GM12878 (cell line): Measurements from ENCODE around the gene SCRN2. TPM values are rescaled to one million over a fixed set of nuclear protein-coding genes. Genes with fewer than 3 reads are reported as not detected.

Source experiments
- ATAC-seq: fragments of 200-7000 bp; cut with Tn5 transposase; 3 replicates; pipeline ENCODE4 v1.9.1; 2020; ENCODE audit warnings: mild to moderate bottlenecking, moderate library complexity
- BruUV-seq: library from RNA; stranded (reverse); fragments of 400-500 nt; replicated peaks from 2 replicates; lab custom pipeline; 2021; lab: Mats Ljungman, UMichigan
- CTCF ChIA-PET: fragments of 300-600 bp; sonication (Branson Sonifier 250); formaldehyde crosslinking; extraction: SDS; loops from one replicate; lab custom pipeline; 2021; ENCODE audit warnings: inconsistent platforms; lab: Yijun Ruan, JAX
- POLR2A ChIA-PET: fragments of 350-600 bp; formaldehyde crosslinking; extraction: SDS; loops from one replicate; lab custom pipeline; 2021; ENCODE audit warnings: inconsistent platforms; lab: Charles Lee
- RAD21 ChIA-PET: fragments of 300-600 bp; sonication (Branson Sonifier 250); formaldehyde crosslinking; loops from one replicate; lab custom pipeline; 2023; ENCODE audit warnings: antibody characterized with exemption; ENCODE audit not compliant: unreplicated experiment; lab: Charles Lee
- SMC1A ChIA-PET: fragments of 300-600 bp; sonication (Branson Sonifier 250); formaldehyde crosslinking; loops from one replicate; lab custom pipeline; 2023; ENCODE audit not compliant: unreplicated experiment, uncharacterized antibody; lab: Charles Lee
- DNase-seq: peaks from one replicate; pipeline ENCODE4 v3.0.0-alpha.2; 2011; ENCODE audit warnings: low read depth, low spot score
- FAIRE-seq: peaks from 3 replicates; lab custom pipeline; 2011; peaks lifted over from hg19 to GRCh38; lab: Jason Lieb, UNC
- H2AFZ ChIP-seq: 2 replicates; pipeline ENCODE4 v1.6.0; 2011; ENCODE audit warnings: low read depth, low read length, control low read depth; ENCODE audit not compliant: control insufficient read depth
- H3K27ac ChIP-seq: 2 replicates; pipeline ENCODE4 v1.5.1; 2011; ENCODE audit warnings: control low read depth; ENCODE audit not compliant: control insufficient read depth, insufficient read depth
- H3K27me3 ChIP-seq, 2 experiments: replicated peaks in 1 of 2; 2 replicates each; pipeline versions ENCODE4 v1.6.0 to v1.6.1; 2011; ENCODE audit warnings: low read length in 1 of 2; ENCODE audit not compliant: control insufficient read depth in 2 of 2, insufficient read depth in 2 of 2
- H3K36me3 ChIP-seq, 2 experiments: 2 replicates each; pipeline ENCODE4 v1.5.1; 2011; ENCODE audit warnings: low read length in 1 of 2; ENCODE audit not compliant: control insufficient read depth in 2 of 2, insufficient read depth in 2 of 2
- H3K4me1 ChIP-seq: 2 replicates; pipeline ENCODE4 v1.6.1; 2011; ENCODE audit warnings: mild to moderate bottlenecking, low read length, moderate library complexity, mixed read lengths; ENCODE audit not compliant: control insufficient read depth, insufficient read depth
- H3K4me2 ChIP-seq: 2 replicates; pipeline ENCODE4 v1.6.0; 2011; ENCODE audit warnings: control low read depth; ENCODE audit not compliant: control insufficient read depth, insufficient read depth
- H3K4me3 ChIP-seq: fragments of 200-600 bp; sonication (generic); 2 replicates; pipeline ENCODE4 v1.5.1; 2016
- H3K79me2 ChIP-seq: 2 replicates; pipeline ENCODE4 v1.6.0; 2011; ENCODE audit warnings: low read length; ENCODE audit not compliant: control insufficient read depth, insufficient read depth
- H3K9ac ChIP-seq: 2 replicates; pipeline ENCODE4 v1.8.0; 2011; ENCODE audit warnings: low read length, control low read depth, mixed read lengths; ENCODE audit not compliant: control insufficient read depth, insufficient read depth
- H3K9me3 ChIP-seq: replicated peaks from 3 replicates; pipeline ENCODE4 v1.5.1; 2011; ENCODE audit warnings: mild to moderate bottlenecking, low read length; ENCODE audit not compliant: control insufficient read depth, insufficient read depth
- H4K20me1 ChIP-seq: 2 replicates; pipeline ENCODE4 v1.6.0; 2011; ENCODE audit not compliant: control insufficient read depth, insufficient read depth
- ATF3 ChIP-seq: IDR thresholded peaks from 2 replicates; pipeline ENCODE4 v1.6.1; 2011; ENCODE audit warnings: low read depth, mild to moderate bottlenecking, low read length, moderate library complexity, borderline replicate concordance; ENCODE audit errors: extremely low read depth
- FOS ChIP-seq: IDR thresholded peaks from 3 replicates; pipeline ENCODE4 v1.6.1; 2011; ENCODE audit warnings: borderline replicate concordance; ENCODE audit not compliant: insufficient read length; ENCODE audit errors: extremely low read depth
- HDAC6 ChIP-seq: fragments of 200-600 bp; sonication (generic); IDR thresholded peaks from one replicate; pipeline ENCODE4 v1.8.0; 2017; ENCODE audit warnings: antibody characterized with exemption; ENCODE audit not compliant: unreplicated experiment
- NR2C1 ChIP-seq: fragments of 450-650 bp; IDR thresholded peaks from 2 replicates; pipeline ENCODE4 v1.6.1; 2017; ENCODE audit warnings: antibody characterized with exemption, mild to moderate bottlenecking, moderate library complexity
- RELB ChIP-seq: fragments of 450-650 bp; IDR thresholded peaks from 2 replicates; pipeline ENCODE4 v1.6.1; 2017; ENCODE audit warnings: low read depth, mild to moderate bottlenecking, moderate library complexity
- ZNF217 ChIP-seq: fragments of 450-650 bp; IDR thresholded peaks from 2 replicates; pipeline ENCODE4 v1.6.1; 2017; ENCODE audit warnings: antibody characterized with exemption, mild to moderate bottlenecking
- WGBS: methylation state at CpG from one replicate; pipeline ENCODE4 v1.1.6; 2016; ENCODE audit warnings: low lambda C conversion rate; ENCODE audit not compliant: insufficient replicate concordance, insufficient coverage; ENCODE audit errors: missing lambda C conversion rate; 5-methylcytosine and 5-hydroxymethylcytosine counted together
- in situ Hi-C: fragments of 300-500 bp; cut with MboI; formaldehyde crosslinking; loops from 9 replicates; pipeline ENCODE4 v1.14.3; 2018; ENCODE audit warnings: mixed read lengths
- intact Hi-C: fragments of 100-400 bp; cut with micrococcal nuclease; formaldehyde crosslinking; loops from one replicate; pipeline ENCODE4 v1.14.2; 2022; ENCODE audit not compliant: unreplicated experiment
- polyA plus RNA-seq, 11 experiments: library from polyadenylated mRNA; depleted of rRNA in 4 of 11; unstranded in 6 of 11; stranded (reverse) in 5 of 11; fragments of >200 nt; fragmentation: Nextera tagmentation in 4 of 11; fragmentation: Illumina TruSeq in 1 of 11; extraction: Ambion mirVana in 4 of 11; extraction: Trizol in 1 of 11; gene quantifications; 1 replicate in 1 of 11; 2 replicates in 10 of 11; pipeline versions ENCODE4 v1.2.1 to v1.2.3, GENCODE V29; 2011 to 2016; ENCODE audit warnings: inconsistent platforms in 2 of 11, missing spikeins in 2 of 11, low read depth in 1 of 11
- total RNA-seq, 4 experiments: library from RNA; depleted of rRNA in 3 of 4; stranded (reverse); fragments of >200 nt in 3 of 4; fragmentation: Illumina TruSeq in 1 of 4; extraction: Trizol in 1 of 4; gene quantifications; 2 replicates each; pipeline versions ENCODE4 v1.2.1 to v1.2.3, GENCODE V29; 2013 to 2021

Gene SCRN2
- total and polyA plus RNA-seq, 10 of the 15 experiments (the other 5 are each of a cell fraction or from before 2014, with no cell fraction given), result 0.34 to 33.3 (median 20.1) TPM

DNA sequence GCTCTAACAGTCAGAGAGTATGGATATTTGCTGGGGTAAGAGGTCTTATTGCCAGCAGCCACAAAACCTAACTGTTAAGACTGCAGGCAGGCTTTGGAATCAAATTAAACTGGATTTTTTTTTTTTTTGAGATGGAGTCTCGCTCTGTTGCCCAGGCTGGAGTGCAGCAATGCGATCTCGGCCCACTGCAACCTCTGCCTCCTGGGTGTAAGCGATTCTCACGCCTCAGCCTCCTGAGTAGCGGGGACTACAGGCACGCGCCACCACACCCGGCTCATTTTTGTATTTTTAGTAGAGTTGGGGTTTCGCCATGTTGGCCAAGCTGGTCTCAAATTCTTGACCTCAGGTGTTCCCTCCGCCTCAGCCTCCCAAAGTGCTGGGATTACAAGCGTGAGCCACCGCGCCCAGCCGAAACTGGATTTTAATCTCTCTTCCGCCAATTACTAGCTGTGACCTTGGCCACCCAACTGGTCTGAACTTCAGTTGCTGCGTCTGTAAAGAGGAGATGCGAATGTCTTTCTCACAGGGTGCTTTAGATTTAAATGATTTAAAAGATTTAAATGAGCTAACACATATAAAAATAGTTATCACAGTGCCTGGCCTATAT, 10.6 kb downstream of the SCRN2 start:
- ATAC-seq (no peak), DNase-seq (no peak), FAIRE-seq (no peak)
- peaks cover 9% of the 10 kb centered on the region for H3K4me1 ChIP-seq
- no peak for TF ChIP-seq NR2C1
- TF ChIP-seq RELB, result no peak
- TF ChIP-seq ZNF217, result no peak
- no peak for TF ChIP-seq FOS
- TF ChIP-seq HDAC6, result no peak
- no peak for TF ChIP-seq ATF3
- intact Hi-C loops, result no loop called here
- peak overlapping the region; percentile 67 for H3K27ac ChIP-seq
- in situ Hi-C loops, result no loop called here
- H3K79me2 ChIP-seq, result peaks cover 17% of the 10 kb centered on the region
- no TSS peak for BruUV-seq
- peak overlapping the region; percentile 76 for H3K9ac ChIP-seq
- H3K36me3 ChIP-seq, result peaks cover 6 to 13% of the 10 kb centered on the region in 2 experiments; a peak in 3 of 4 replicates
- SMC1A ChIA-PET, result interaction anchor here (0.8 to 1.6 kb wide), 3 partner anchors 9 to 138 kb away, joined by 3 to 7 read pairs (median 3); partner anchors contain the start of genes OSBPL7 and SCRN2
- WGBS, result 90% methylated on average over 18 of the region's 18 CpGs
- H4K20me1 ChIP-seq, result no peaks in the 10 kb centered on the region
- no peak overlapping the region for H2AFZ ChIP-seq
- POLR2A ChIA-PET, result interaction anchor here (1.6 to 2.3 kb wide), 2 partner anchors 8 to 13 kb away, joined by 6 to 14 read pairs; partner anchors contain the start of gene OSBPL7
- CTCF ChIA-PET, result interaction anchor here (1.0 to 3.6 kb wide), 6 partner anchors 8 to 179 kb away, joined by 3 to 24 read pairs (median 6); partner anchors contain the start of genes OSBPL7 and SCRN2
- H3K4me3 ChIP-seq, result peak overlapping the region; percentile 97
- no peaks in the 10 kb centered on the region for H3K9me3 ChIP-seq
- H3K27me3 ChIP-seq, result no peaks in the 10 kb centered on the region
- peak overlapping the region; percentile 82 for H3K4me2 ChIP-seq
- RAD21 ChIA-PET, result interaction anchor here (1.3 kb wide), 1 partner anchor 181 kb away, joined by 3 read pairs; the partner anchor contains the start of gene KPNB1
